ENCODE measurements around the gene TNFAIP2. TPM values are rescaled to one million over a fixed set of nuclear protein-coding genes. Genes with fewer than 3 reads are reported as not detected.
"Not testable (repeated sequence)": the region's sequence is repeated elsewhere in the genome, so short reads cannot be mapped to it uniquely, and the experiment has no call there.

TNFAIP2 gene
- total and polyA plus RNA-seq, 8 donors, result 28.4 to 237 (median 34.7) TPM

DNA sequence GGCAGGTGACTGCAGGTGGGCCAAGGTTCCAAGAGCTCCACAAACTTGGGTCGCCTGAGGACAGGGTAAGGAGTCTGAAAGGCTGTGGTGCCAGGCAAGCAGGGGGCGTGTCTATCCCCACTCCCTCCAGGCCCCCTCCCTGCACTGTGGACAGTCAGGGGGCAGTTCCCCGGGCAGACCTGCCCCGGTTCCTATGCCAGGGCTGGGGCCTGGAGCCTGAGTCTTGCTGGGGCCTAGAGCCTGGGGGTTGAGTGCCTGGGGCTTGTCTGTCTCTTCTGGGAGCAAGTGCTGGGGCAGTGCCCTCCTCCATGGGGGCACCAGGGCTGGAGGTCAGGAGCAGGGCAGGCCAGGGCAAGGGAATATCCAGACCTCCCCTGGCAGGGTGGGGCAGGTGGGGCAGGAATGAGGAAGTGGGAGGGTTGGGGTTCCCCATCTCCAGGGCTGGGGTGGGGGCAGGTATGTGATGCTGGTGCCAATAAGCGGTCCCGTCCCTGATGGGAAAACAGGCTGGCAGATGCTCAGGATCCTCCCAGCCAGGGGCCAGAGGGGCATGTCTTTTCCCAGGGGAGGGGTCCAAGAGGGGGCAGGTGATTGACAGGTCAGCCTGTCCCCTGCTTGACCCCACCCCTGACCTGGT is 11.9 kb upstream of the TNFAIP2 start:
- Histone ChIP-seq H3K4me3 (no peak overlapping the region), H3K27ac (no peak overlapping the region), H3K4me1 (peaks cover 15 to 63% of the 10 kb centered on the region in 2 donors), H3K27me3 (peaks cover 0 to under 1% of the 10 kb centered on the region in 2 donors), H3K9me3 (no peaks in the 10 kb centered on the region), H3K36me3 (no peaks in the 10 kb centered on the region)
- ATAC-seq, result peak; percentile 5
- TF ChIP-seq, protein P1, sequence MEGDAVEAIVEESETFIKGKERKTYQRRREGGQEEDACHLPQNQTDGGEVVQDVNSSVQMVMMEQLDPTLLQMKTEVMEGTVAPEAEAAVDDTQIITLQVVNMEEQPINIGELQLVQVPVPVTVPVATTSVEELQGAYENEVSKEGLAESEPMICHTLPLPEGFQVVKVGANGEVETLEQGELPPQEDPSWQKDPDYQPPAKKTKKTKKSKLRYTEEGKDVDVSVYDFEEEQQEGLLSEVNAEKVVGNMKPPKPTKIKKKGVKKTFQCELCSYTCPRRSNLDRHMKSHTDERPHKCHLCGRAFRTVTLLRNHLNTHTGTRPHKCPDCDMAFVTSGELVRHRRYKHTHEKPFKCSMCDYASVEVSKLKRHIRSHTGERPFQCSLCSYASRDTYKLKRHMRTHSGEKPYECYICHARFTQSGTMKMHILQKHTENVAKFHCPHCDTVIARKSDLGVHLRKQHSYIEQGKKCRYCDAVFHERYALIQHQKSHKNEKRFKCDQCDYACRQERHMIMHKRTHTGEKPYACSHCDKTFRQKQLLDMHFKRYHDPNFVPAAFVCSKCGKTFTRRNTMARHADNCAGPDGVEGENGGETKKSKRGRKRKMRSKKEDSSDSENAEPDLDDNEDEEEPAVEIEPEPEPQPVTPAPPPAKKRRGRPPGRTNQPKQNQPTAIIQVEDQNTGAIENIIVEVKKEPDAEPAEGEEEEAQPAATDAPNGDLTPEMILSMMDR (IDR thresholded peaks at IDR 0.05), result no peak
- intact Hi-C loops (cut with DNase I), result no loop called here
- no peak for DNase-seq

DNA sequence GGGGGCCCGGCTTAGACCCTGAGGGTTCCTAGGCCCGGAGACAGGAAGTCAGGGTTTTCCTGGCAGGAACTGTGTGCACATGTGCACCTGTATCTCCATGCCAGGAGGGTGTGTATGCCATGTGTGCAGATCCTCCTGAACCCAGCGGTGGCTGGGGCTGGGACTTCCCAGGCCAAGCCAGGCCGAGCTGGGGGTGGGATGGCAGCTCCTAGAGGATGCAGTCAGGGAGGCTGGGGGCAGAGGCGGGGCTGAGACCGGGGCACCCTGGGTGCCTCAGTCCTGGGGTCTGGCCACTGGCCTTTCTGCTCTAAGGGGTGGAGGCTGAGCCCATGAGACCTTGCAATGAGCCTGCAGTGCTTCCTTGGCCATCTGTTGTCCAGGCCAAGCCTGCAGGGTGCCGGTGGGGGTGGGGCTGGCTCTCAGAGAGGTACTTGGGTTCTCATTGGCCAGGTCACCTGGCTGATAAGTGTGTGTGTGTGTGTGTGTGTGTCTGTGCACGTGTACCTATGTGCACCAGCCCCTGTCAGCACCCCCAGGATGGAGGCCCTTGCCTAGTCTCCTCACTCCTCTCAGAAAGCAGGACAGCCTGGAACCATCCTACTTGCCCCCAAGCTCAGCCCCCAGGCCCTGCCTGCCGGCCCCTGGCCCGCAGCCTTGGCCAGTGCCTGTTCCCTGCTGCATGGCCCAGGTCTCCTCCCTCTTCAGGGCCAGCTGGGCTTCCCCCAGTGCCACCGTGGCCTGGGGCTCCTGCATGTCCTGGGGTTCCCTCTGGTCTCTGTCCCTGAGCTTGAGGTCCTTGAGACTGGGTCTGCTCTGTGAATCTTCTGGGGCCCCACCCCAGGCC is 10.6 kb upstream of the TNFAIP2 start:
- H3K4me3 ChIP-seq, result no peak overlapping the region
- H3K36me3 ChIP-seq, result no peaks in the 10 kb centered on the region
- TF ChIP-seq, protein P1 (IDR thresholded peaks at IDR 0.05), result no peak
- H3K27ac ChIP-seq, result no peak overlapping the region
- DNase-seq, result no peak
- intact Hi-C loops (cut with DNase I), result no loop called here
- no peaks in the 10 kb centered on the region for H3K9me3 ChIP-seq
- ATAC-seq, result no peak
- H3K4me1 ChIP-seq, result peaks cover 15 to 76% of the 10 kb centered on the region in 2 donors
- no peaks in the 10 kb centered on the region for H3K27me3 ChIP-seq

DNA sequence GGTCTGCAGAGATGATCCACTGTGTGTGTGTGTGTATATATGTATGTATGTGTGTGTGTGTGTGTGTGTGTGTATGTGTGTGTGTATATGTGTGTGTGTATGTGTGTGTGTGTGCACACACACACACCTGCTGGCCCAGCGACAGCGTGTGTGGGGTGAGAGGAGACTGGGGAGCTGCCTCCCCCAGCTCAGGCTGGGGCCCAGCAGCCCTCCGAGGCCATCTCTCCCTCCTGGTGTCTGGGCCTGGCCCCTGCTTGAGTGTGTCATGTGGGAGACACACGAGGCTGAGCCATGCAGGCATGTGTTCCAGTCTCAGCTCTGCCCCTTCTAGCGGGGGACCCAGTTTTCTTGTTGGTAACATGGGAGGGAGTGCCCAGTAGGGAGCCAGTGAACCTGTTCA is 10.0 kb upstream of the TNFAIP2 start:
- no peak overlapping the region for H3K4me3 ChIP-seq
- no peaks in the 10 kb centered on the region for H3K36me3 ChIP-seq
- H3K27me3 ChIP-seq, result no peaks in the 10 kb centered on the region
- ATAC-seq, result no peak
- DNase-seq, result no peak
- H3K27ac ChIP-seq, result no peak overlapping the region
- no peaks in the 10 kb centered on the region for H3K9me3 ChIP-seq
- intact Hi-C loops (cut with DNase I), result no loop called here
- peaks cover 17 to 80% of the 10 kb centered on the region in 2 donors for H3K4me1 ChIP-seq
- TF ChIP-seq, protein P1 (IDR thresholded peaks at IDR 0.05), result no peak

DNA sequence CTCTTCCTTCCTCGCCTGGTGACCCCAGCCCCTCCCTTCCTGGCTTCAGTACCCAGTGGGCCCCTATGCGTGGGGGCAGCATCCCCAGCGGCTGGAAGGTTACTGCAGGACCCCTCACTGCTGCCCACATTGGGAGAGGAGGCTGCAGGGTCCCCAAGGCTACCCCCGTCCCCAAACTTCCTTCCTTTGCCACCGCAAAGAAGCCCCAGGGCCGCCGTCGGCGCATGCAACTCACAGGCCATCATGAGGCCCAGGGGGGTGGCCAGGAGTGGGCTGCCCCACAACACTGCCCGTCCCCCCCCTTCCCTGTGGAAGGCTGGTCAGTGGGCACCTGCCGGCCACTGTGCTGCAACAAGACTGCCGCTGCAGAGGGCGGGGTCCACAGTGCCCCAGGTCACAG is 9.5 kb upstream of the TNFAIP2 start:
- H3K27ac ChIP-seq, result no peak overlapping the region
- no peaks in the 10 kb centered on the region for H3K27me3 ChIP-seq
- peaks cover 21 to 80% of the 10 kb centered on the region in 2 donors for H3K4me1 ChIP-seq
- H3K4me3 ChIP-seq, result no peak overlapping the region
- DNase-seq, result no peak
- no peak for ATAC-seq
- intact Hi-C loops (cut with DNase I), result no loop called here
- no peaks in the 10 kb centered on the region for H3K9me3 ChIP-seq
- TF ChIP-seq, protein P1 (IDR thresholded peaks at IDR 0.05), result no peak
- no peaks in the 10 kb centered on the region for H3K36me3 ChIP-seq

DNA sequence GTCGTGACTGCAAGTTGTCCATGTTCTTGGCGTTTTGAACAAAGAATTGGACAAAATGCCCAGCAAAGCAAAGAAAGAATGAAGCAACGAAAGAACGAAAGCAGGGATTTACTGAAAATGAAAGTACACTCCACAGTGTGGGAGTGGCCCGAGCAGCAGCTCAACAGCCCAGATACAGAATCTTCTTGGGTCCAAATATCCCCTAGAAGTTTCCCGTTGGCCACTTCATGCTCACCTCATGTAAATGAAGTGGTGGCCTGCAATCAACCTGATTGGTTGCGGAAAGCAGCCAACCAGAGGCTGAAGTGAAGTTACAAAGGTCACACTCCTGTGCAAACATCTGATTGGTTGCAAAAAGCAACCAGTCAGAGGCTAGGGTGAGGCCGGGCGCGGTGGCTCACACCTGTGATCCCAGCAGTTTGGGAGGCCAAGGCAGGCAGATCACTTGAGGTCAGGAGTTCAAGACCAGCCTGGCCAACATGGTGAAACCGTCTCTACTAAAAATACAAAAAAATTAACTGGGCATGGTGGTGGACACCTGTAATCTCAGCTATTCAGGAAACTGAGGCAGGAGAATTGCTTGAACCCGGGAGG is 8.1 kb upstream of the TNFAIP2 start:
- intact Hi-C loops (cut with DNase I); H3K9me3 ChIP-seq; H3K36me3 ChIP-seq; H3K4me3 ChIP-seq; H3K27me3 ChIP-seq; DNase-seq; ATAC-seq: not testable (repeated sequence)
- Histone ChIP-seq H3K27ac (peak overlapping the region; percentile 19 to 51), H3K4me1 (peaks cover 15 to 87% of the 10 kb centered on the region in 2 donors)

All from left lung (tissue), 10 donors.